GM21447 (cell line): ENCODE results near the gene DCX.

Source experiments
- ATAC-seq: cut with Tn5 transposase; IDR thresholded peaks from one replicate; pipeline ENCODE4 v1.9.1; 2021; ENCODE audit not compliant: unreplicated experiment

The DCX gene

GRCh38 chrX:111319451-111319850 is 92.5 kb downstream of the DCX start:
- ATAC-seq = no peak

GRCh38 chrX:111318901-111319300 is 93.1 kb downstream of the DCX start:
- no peak for ATAC-seq

DNA sequence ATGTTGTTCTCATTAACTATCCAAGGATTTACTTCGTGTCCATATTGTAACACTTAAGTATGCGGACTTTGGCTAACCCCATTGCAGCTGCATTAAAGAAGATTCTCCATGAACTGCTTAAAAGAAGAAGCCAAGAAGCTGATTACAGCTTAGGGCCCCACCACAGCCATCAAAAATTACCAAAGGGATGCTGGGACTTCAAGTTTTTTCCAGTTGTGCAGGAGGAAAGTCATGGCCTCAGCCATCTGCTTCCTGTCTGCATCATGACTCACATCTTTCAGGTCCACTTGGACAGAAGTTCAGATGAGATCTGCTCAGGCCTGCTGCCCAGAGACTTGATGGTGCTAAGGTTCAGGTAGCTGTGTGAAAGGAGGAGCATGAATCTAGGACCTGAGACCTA is 102.9 kb downstream of the DCX start:
- ATAC-seq = no peak

DNA sequence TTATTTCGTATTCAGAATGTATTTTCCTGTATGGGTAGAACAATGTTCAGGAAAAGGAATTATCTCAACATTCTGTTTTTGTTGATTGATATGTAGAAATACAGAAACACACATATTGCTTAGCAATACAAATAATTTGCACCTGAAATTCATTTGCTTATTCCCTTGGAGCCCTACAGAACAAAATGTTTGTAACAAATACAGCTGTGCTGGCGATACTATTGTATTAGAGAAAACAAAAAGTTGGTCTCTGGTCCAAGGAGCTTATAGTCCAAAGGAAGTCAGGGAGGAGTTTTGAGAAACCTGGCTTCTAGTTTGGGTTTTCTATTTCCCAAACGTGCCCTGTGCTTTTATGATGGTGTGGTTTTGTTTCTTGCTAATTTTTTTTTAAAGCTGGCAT is 104.0 kb downstream of the DCX start:
- no peak for ATAC-seq

DNA sequence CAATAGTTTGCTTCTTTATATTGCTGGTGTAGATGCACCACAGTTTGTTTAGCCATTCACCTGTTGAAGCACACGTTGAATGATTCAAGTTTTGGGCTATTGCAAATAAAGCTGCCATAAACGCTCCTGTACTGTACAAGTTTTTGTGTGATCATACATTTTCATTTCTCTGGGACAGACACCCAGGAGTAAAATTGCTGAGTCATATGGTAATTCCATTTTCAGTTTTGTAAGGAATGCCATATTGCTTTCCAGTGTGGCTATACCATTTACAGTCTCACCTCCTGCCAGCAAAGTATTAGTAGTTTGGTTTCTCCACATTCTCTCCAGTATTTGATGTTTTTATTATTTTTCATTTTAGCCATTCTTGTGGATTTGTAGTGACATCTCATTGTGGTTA is 109.7 kb downstream of the DCX start:
- no peak for ATAC-seq

GRCh38 chrX:111288841-111289240 is 123.2 kb downstream of the DCX start:
- ATAC-seq = no peak

- no peak for ATAC-seq
Observed at GRCh38 chrX:111284631-111285293, 127.2 kb downstream of the DCX start.

DNA sequence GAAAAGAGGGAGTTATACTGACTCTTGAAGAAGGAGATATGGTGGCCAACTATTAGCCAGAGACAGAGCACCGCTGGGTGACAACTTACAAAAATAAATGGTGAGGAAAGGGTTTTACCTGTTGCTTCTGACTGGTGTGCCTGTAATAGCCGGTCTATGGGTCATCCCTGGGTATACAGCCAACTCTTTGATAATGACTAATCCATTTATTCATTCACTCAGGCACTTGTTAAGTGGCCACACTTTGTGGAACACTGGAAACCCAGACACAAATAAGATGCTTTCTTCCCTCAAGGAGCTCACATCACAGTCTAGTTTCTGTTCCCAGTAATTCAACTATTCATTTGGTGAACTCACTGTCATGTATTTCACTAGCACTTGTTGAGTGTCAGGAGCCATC is 128.5 kb downstream of the DCX start:
- ATAC-seq = no peak

DNA sequence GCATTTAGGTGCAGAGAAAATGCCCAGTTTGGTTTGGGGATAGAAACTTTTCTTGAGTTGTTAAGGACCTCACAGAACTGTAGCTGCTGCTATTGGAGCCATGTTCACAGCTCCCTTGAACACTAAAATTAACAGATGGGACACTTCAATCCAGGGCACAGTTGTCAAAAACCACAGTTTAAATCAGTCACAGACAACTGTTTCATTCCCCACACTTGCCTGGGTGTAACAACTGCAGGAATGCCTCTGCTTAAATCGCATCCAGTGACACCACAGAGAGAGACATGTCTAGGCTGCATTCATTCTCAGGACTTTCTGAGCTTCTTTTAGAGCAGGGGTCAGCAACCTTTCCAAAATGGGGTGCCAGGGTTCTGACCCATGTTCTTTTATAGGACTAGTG is 129.0 kb downstream of the DCX start:
- ATAC-seq = no peak

DNA sequence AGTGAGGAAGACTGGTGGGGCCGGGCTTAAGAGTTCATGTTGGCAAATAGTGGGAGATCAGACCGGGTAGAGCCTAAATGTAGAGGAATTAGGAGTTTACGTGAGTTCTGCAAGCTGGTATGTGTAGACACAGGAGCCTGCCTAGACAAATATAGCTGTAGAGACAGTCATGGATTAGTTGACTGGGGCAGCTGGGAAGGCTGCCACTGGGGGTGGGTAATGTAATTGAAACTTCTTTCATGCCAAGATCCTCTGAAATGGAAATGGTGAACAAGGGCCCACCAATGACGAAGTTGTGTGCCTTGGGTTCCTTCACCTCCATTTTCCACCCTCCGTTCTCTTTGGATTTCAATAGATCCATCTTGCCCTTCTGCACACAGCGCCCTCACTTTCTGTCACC is 129.9 kb downstream of the DCX start:
- no peak for ATAC-seq

GRCh38 chrX:111270339-111270738 is 141.7 kb downstream of the DCX start, which contains the start of gene CAPN6:
Gene CAPN6 (minus strand): TSS chrX:111270483. CDS start chrX:111263936, 6,547 bp downstream.
- no peak for ATAC-seq

DNA sequence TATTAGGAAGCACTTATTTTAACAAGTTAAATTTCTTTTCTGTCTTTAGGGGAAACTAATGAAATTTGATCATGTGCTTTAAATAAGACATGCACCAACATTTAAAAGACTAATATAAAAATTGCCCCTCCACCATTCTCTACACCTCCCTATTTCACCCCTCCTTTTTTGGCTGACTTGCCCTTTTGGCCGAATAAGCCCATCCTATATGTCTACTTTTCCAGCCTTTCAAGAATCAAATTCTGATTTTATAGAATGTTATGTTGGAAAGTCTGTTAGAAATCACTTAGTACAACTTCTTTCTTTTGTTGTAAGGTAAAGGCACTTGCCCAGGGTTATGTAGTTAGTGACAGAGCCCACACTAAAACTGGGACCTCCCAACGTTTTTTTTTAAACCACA is 143.5 kb downstream of the DCX start:
- no peak for ATAC-seq

- no peak for ATAC-seq
Observed at GRCh38 chrX:111265486-111265885, 146.5 kb downstream of the DCX start.

DNA sequence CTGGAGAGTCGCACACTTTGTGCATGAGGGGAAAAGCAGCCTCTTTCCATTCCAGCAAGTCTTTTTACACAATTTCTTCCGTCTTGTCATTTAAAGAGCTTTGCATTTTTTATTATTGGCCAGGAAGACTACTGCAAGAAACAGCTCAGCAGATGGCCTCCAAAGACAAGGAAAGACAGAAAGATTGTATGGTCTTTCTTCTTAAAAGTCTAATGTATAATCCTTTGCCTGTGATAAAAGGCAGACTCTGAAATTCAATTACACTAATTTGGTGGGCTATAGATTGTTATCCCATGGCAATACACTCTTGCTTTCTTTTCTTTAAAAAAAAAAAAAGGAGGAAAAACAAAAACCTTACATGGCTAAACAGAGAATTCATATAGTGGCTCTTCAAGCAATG is 147.6 kb downstream of the DCX start:
- no peak for ATAC-seq

DNA sequence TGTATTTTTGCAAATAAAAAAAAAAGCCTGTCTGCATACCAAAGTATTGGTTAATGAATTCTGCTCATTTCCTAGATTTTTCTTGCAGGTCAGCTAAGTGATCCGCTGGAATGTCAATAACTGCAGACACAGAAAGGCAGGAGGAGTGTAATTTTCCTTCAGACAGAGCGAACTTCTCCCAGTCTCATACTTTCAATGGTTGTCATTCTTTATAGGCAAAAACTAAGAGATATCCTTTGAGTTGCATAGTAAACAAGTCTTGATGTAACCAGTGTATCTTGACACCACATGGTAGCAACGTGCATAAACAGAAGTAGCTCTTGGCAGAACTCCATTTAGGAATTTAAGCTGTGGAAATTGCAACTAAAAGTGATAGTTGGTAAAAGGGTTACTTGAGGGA is 149.9 kb downstream of the DCX start:
- no peak for ATAC-seq

DNA sequence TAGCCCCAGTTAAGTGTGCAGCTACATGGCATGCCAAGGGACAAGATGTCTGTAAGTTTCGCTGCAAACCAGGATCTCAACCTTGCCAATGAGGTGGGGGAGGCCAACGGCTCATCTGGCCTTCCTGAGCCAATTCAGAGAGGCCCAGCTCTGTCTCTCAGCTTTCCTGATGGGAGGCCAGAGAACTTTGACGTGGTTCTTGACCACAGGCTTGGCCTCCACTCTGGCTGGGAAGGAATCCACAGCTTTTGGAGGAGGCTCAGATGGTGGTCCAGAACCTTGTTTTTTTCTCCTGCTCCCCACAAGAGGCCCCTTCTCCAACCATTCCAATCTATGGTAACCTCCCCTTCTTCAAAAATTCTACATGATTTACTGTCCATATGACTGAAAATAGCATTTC is 151.5 kb downstream of the DCX start:
- ATAC-seq = no peak

GRCh38 chrX:111259559-111259958 is 152.4 kb downstream of the DCX start:
- no peak for ATAC-seq

DNA sequence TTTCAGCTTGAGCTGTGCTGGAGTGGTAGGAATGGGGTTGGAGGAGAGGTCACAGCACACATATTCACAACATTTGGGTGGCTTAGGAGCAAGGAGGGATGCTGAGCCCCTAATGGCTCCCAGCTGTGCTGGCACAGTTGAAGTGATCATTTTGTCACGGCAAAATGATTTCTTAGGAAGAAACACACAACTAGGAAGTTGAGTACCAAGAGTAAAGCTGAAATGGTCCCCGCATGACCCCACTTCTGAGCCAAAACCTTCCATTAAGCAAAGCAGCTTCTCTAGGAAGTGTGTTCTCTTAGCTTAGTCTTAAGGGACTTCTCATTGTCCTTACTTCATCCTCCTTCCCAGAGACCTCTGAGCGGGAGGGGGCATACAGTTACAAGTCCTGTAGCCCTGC is 154.3 kb downstream of the DCX start:
- no peak for ATAC-seq

- ATAC-seq = no peak
Observed at GRCh38 chrX:111254896-111255693, 156.9 kb downstream of the DCX start.

GRCh38 chrX:111244235-111244750 is 167.7 kb downstream of the DCX start:
- no peak for ATAC-seq
